Ectodermal cell (in vitro differentiated cells): ENCODE results near the gene ERV3-1. TPM values are rescaled to one million over a fixed set of nuclear protein-coding genes. Genes with fewer than 3 reads are reported as not detected.
"Not testable (repeated sequence)": the region's sequence is repeated elsewhere in the genome, so short reads cannot be mapped to it uniquely, and the experiment has no call there.

Source experiments
- H3K27ac ChIP-seq: 2 replicates; pipeline ENCODE4 v1.7.0; 2013; ENCODE audit warnings: mild to moderate bottlenecking, low read depth, low read length; ENCODE audit not compliant: insufficient read depth, poor library complexity, severe bottlenecking
- H3K27me3 ChIP-seq: 2 replicates; pipeline ENCODE4 v1.7.0; 2013; ENCODE audit warnings: mild to moderate bottlenecking, low read length; ENCODE audit not compliant: insufficient read depth, control insufficient read depth, poor library complexity, severe bottlenecking
- H3K36me3 ChIP-seq: one replicate; pipeline ENCODE4 v1.7.0; 2013; ENCODE audit warnings: low read length; ENCODE audit not compliant: control insufficient read depth, insufficient read depth
- H3K4me1 ChIP-seq: one replicate; pipeline ENCODE4 v1.7.0; 2013; ENCODE audit warnings: low read length; ENCODE audit not compliant: control insufficient read depth, insufficient read depth
- H3K4me3 ChIP-seq: 2 replicates; pipeline ENCODE4 v1.7.0; 2013; ENCODE audit warnings: low read depth, low read length, control low read depth; ENCODE audit not compliant: insufficient read depth
- H3K9me3 ChIP-seq: 2 replicates; pipeline ENCODE4 v1.7.0; 2013; ENCODE audit warnings: mild to moderate bottlenecking, low read length, moderate library complexity; ENCODE audit not compliant: control insufficient read depth
- WGBS, 2 experiments: methylation state at CpG; one replicate each; pipeline ENCODE4 v1.1.7; 2013; ENCODE audit warnings: missing lambda C conversion rate in 2 of 2; 5-methylcytosine and 5-hydroxymethylcytosine counted together
- polyA plus RNA-seq, 4 experiments: library from polyadenylated mRNA; stranded (reverse); fragments of 50-300 nt; gene quantifications; one replicate each; pipeline ENCODE4 v1.2.3, GENCODE V29; 2013

ERV3-1 gene
- 45.4 TPM for polyA plus RNA-seq (2013, experiment 1 of 4)
- polyA plus RNA-seq (2013, experiment 2 of 4) = 46.5 TPM
- polyA plus RNA-seq (2013, experiment 3 of 4) = 32.0 TPM
- polyA plus RNA-seq (2013, experiment 4 of 4) = 39.1 TPM

- no peaks in the 10 kb centered on the region for H3K9me3 ChIP-seq
- 0 to 1% methylated on average over 33 of the region's 33 CpGs for WGBS, 2 experiments
- H3K36me3 ChIP-seq = peaks cover 12% of the 10 kb centered on the region
- peak within 1 kb of the TSS; percentile 80 for H3K4me3 ChIP-seq
- no peaks in the 10 kb centered on the region for H3K27me3 ChIP-seq
- H3K27ac ChIP-seq = peak within 1 kb of the TSS; percentile 99
- no peaks in the 10 kb centered on the region for H3K4me1 ChIP-seq
Observed at GRCh38 chr7:65006094-65006992, at the start of gene ERV3-1. TSS of gene ERV3-1 (minus strand) at chr7:65006687. CDS start at chr7:64993026, 13,661 bp downstream.

- not testable (repeated sequence) for H3K36me3 ChIP-seq
- WGBS, 2 experiments = 92 to 97% methylated on average over 3 to 4 of the region's 4 CpGs
Observed at GRCh38 chr7:65055786-65056185, 49.3 kb upstream of the ERV3-1 start.

GRCh38 chr7:65054466-65054994 is 48.0 kb upstream of the ERV3-1 start:
- WGBS, 2 experiments = 48 to 83% methylated on average over 1 to 2 of the region's 2 CpGs
- not testable (repeated sequence) for H3K27me3 ChIP-seq, H3K9me3 ChIP-seq, H3K4me1 ChIP-seq, H3K27ac ChIP-seq, H3K4me3 ChIP-seq, H3K36me3 ChIP-seq

More at GRCh38 chr7:65055786-65056185, 49.3 kb upstream of the ERV3-1 start:
- H3K9me3 ChIP-seq, H3K4me3 ChIP-seq, H3K27ac ChIP-seq, H3K4me1 ChIP-seq, H3K27me3 ChIP-seq: not testable (repeated sequence)

GRCh38 chr7:65051654-65052053 is 45.2 kb upstream of the ERV3-1 start:
- WGBS, 2 experiments = no CpG with 5 or more reads among the region's 3 CpGs

GRCh38 chr7:65051139-65051538 is 44.7 kb upstream of the ERV3-1 start:
- not testable (repeated sequence) for H3K36me3 ChIP-seq, H3K27ac ChIP-seq, H3K27me3 ChIP-seq, H3K9me3 ChIP-seq, H3K4me3 ChIP-seq, H3K4me1 ChIP-seq

More at GRCh38 chr7:65051654-65052053, 45.2 kb upstream of the ERV3-1 start:
- not testable (repeated sequence) for H3K27me3 ChIP-seq, H3K9me3 ChIP-seq, H3K4me1 ChIP-seq, H3K27ac ChIP-seq, H3K4me3 ChIP-seq, H3K36me3 ChIP-seq

- not testable (repeated sequence) for H3K4me3 ChIP-seq, H3K27ac ChIP-seq, H3K36me3 ChIP-seq, H3K9me3 ChIP-seq, H3K27me3 ChIP-seq, H3K4me1 ChIP-seq
- WGBS, 2 experiments = 94 to 95% methylated on average over 4 of the region's 4 CpGs
Observed at GRCh38 chr7:65046329-65046728, 39.8 kb upstream of the ERV3-1 start.

- not testable (repeated sequence) for H3K27ac ChIP-seq, H3K4me1 ChIP-seq, H3K9me3 ChIP-seq, H3K4me3 ChIP-seq, H3K36me3 ChIP-seq, H3K27me3 ChIP-seq
- 70 to 71% methylated on average over 2 of the region's 2 CpGs for WGBS, 2 experiments
Observed at GRCh38 chr7:65045589-65045988, 39.1 kb upstream of the ERV3-1 start.

GRCh38 chr7:65038767-65039166 is 32.3 kb upstream of the ERV3-1 start:
- H3K36me3 ChIP-seq, H3K4me1 ChIP-seq, H3K27me3 ChIP-seq, H3K9me3 ChIP-seq: not testable (repeated sequence)
- Histone ChIP-seq H3K27ac (peak overlapping the region; percentile 69), H3K4me3 (peak overlapping the region; percentile 70)
- 0 to 1% methylated on average over 29 to 33 of the region's 35 CpGs for WGBS, 2 experiments

GRCh38 chr7:65037740-65038688 is 31.5 kb upstream of the ERV3-1 start:
- H3K36me3 ChIP-seq = no peaks in the 10 kb centered on the region
- peak overlapping the region; percentile 70 for H3K4me3 ChIP-seq
- no peaks in the 10 kb centered on the region for H3K27me3 ChIP-seq
- H3K27ac ChIP-seq = peak overlapping the region; percentile 77
- WGBS, 2 experiments = 2% methylated on average over 81 to 91 of the region's 92 CpGs
- no peaks in the 10 kb centered on the region for H3K9me3 ChIP-seq
- peaks cover 9% of the 10 kb centered on the region for H3K4me1 ChIP-seq

GRCh38 chr7:65036526-65036925 is 30.0 kb upstream of the ERV3-1 start:
- H3K27ac ChIP-seq, H3K4me3 ChIP-seq, H3K9me3 ChIP-seq, H3K27me3 ChIP-seq, H3K36me3 ChIP-seq, H3K4me1 ChIP-seq: not testable (repeated sequence)
- 87 to 100% methylated on average over 1 to 2 of the region's 2 CpGs for WGBS, 2 experiments
